Stimulated activated naive CD8-positive, alpha-beta T cell treated with anti-CD3 and anti-CD28 coated beads, Interleukin-15, Interleukin-2, amounts not matched to agents 100 ng/mL and 50 ng/mL, for 24 hours (primary cell): Measurements from ENCODE around the gene TEAD3.

Experiments used
- H3K27ac Mint-ChIP-seq: one replicate; pipeline ENCODE4 v1.8.0; 2021; ENCODE audit warnings: mild to moderate bottlenecking, mixed read lengths
- H3K27me3 Mint-ChIP-seq: one replicate; pipeline ENCODE4 v1.8.0; 2021; ENCODE audit warnings: mixed read lengths
- H3K36me3 Mint-ChIP-seq: one replicate; pipeline ENCODE4 v1.8.0; 2021; ENCODE audit warnings: low read depth, mixed read lengths
- H3K4me1 Mint-ChIP-seq: one replicate; pipeline ENCODE4 v1.8.0; 2021; ENCODE audit warnings: low read depth, mixed read lengths
- H3K4me3 Mint-ChIP-seq: one replicate; pipeline ENCODE4 v1.8.0; 2021; ENCODE audit warnings: mild to moderate bottlenecking, mixed read lengths
- H3K9me3 Mint-ChIP-seq: one replicate; pipeline ENCODE4 v1.8.0; 2021; ENCODE audit warnings: mixed read lengths

Gene TEAD3

GRCh38 chr6:35503534-35503933 is 6.7 kb upstream of the TEAD3 start:
- Mint-ChIP-seq H3K4me1 (peaks cover 4% of the 10 kb centered on the region), H3K27me3 (peaks cover 21% of the 10 kb centered on the region), H3K9me3 (no peaks in the 10 kb centered on the region), H3K36me3 (no peaks in the 10 kb centered on the region), H3K27ac (no peak overlapping the region), H3K4me3 (no peak overlapping the region)

GRCh38 chr6:35501784-35502183 is 4.9 kb upstream of the TEAD3 start:
- Mint-ChIP-seq H3K4me3 (no peak overlapping the region), H3K36me3 (no peaks in the 10 kb centered on the region), H3K27me3 (peaks cover 23% of the 10 kb centered on the region), H3K4me1 (peaks cover 11% of the 10 kb centered on the region), H3K9me3 (no peaks in the 10 kb centered on the region), H3K27ac (no peak overlapping the region)

GRCh38 chr6:35500782-35501181 is 3.9 kb upstream of the TEAD3 start:
- Mint-ChIP-seq H3K9me3 (no peaks in the 10 kb centered on the region), H3K36me3 (no peaks in the 10 kb centered on the region), H3K4me3 (no peak overlapping the region), H3K27me3 (peaks cover 23% of the 10 kb centered on the region), H3K27ac (no peak overlapping the region), H3K4me1 (peaks cover 11% of the 10 kb centered on the region)

- H3K27ac Mint-ChIP-seq = no peak overlapping the region
- no peak overlapping the region for H3K4me3 Mint-ChIP-seq
- no peaks in the 10 kb centered on the region for H3K9me3 Mint-ChIP-seq
- H3K27me3 Mint-ChIP-seq = peaks cover 23% of the 10 kb centered on the region
- no peaks in the 10 kb centered on the region for H3K36me3 Mint-ChIP-seq
- peaks cover 11% of the 10 kb centered on the region for H3K4me1 Mint-ChIP-seq
Measured at GRCh38 chr6:35499372-35499771, 2.5 kb upstream of the TEAD3 start.

- Mint-ChIP-seq H3K9me3 (no peaks in the 10 kb centered on the region), H3K27ac (peak overlapping the region; percentile 5), H3K4me1 (peaks cover 15% of the 10 kb centered on the region), H3K36me3 (no peaks in the 10 kb centered on the region), H3K27me3 (peaks cover 23% of the 10 kb centered on the region), H3K4me3 (peak overlapping the region; percentile 74)
Measured at GRCh38 chr6:35498422-35499067, 1.7 kb upstream of the TEAD3 start.

- Mint-ChIP-seq H3K27me3 (peaks cover 18% of the 10 kb centered on the region), H3K4me1 (peaks cover 15% of the 10 kb centered on the region), H3K36me3 (no peaks in the 10 kb centered on the region), H3K4me3 (peak overlapping the region; percentile 74), H3K27ac (no peak overlapping the region), H3K9me3 (no peaks in the 10 kb centered on the region)
Measured at GRCh38 chr6:35497571-35498421, 917 bp upstream of the TEAD3 start.

- peaks cover 15% of the 10 kb centered on the region for H3K4me1 Mint-ChIP-seq
- H3K36me3 Mint-ChIP-seq = no peaks in the 10 kb centered on the region
- H3K4me3 Mint-ChIP-seq = peak overlapping the region; percentile 55
- no peak overlapping the region for H3K27ac Mint-ChIP-seq
- peaks cover 15% of the 10 kb centered on the region for H3K27me3 Mint-ChIP-seq
- H3K9me3 Mint-ChIP-seq = no peaks in the 10 kb centered on the region
Measured at GRCh38 chr6:35496036-35496840, 641 bp downstream of the TEAD3 start.

- Mint-ChIP-seq H3K4me1 (peaks cover 15% of the 10 kb centered on the region), H3K9me3 (no peaks in the 10 kb centered on the region), H3K36me3 (no peaks in the 10 kb centered on the region), H3K27me3 (peaks cover 11% of the 10 kb centered on the region), H3K4me3 (peak overlapping the region; percentile 55), H3K27ac (no peak overlapping the region)
Measured at GRCh38 chr6:35495258-35496035, 1.4 kb downstream of the TEAD3 start.

- Mint-ChIP-seq H3K27ac (no peak overlapping the region), H3K27me3 (peaks cover 6% of the 10 kb centered on the region), H3K4me1 (peaks cover 15% of the 10 kb centered on the region), H3K9me3 (no peaks in the 10 kb centered on the region), H3K36me3 (no peaks in the 10 kb centered on the region), H3K4me3 (no peak overlapping the region)
Measured at GRCh38 chr6:35494161-35494563, 2.7 kb downstream of the TEAD3 start.

- H3K27me3 Mint-ChIP-seq = peaks cover 1% of the 10 kb centered on the region
Measured at GRCh38 chr6:35493307-35493983, 3.4 kb downstream of the TEAD3 start.

GRCh38 chr6:35492974-35493284 is 4.0 kb downstream of the TEAD3 start:
- no peaks in the 10 kb centered on the region for H3K27me3 Mint-ChIP-seq
- peaks cover 9% of the 10 kb centered on the region for H3K4me1 Mint-ChIP-seq
- no peaks in the 10 kb centered on the region for H3K36me3 Mint-ChIP-seq
- no peak overlapping the region for H3K4me3 Mint-ChIP-seq
- no peak overlapping the region for H3K27ac Mint-ChIP-seq
- no peaks in the 10 kb centered on the region for H3K9me3 Mint-ChIP-seq

More at GRCh38 chr6:35493307-35493983, 3.4 kb downstream of the TEAD3 start:
- Mint-ChIP-seq H3K9me3 (no peaks in the 10 kb centered on the region), H3K36me3 (no peaks in the 10 kb centered on the region), H3K4me3 (no peak overlapping the region), H3K4me1 (peaks cover 10% of the 10 kb centered on the region), H3K27ac (no peak overlapping the region)

- Mint-ChIP-seq H3K36me3 (no peaks in the 10 kb centered on the region), H3K27ac (no peak overlapping the region), H3K4me1 (peaks cover 10% of the 10 kb centered on the region), H3K4me3 (no peak overlapping the region), H3K27me3 (no peaks in the 10 kb centered on the region), H3K9me3 (no peaks in the 10 kb centered on the region)
Measured at GRCh38 chr6:35492258-35492973, 4.5 kb downstream of the TEAD3 start.

GRCh38 chr6:35491558-35492257 is 5.2 kb downstream of the TEAD3 start:
- Mint-ChIP-seq H3K27me3 (no peaks in the 10 kb centered on the region), H3K4me1 (peaks cover 10% of the 10 kb centered on the region), H3K27ac (no peak overlapping the region), H3K4me3 (no peak overlapping the region), H3K36me3 (no peaks in the 10 kb centered on the region), H3K9me3 (no peaks in the 10 kb centered on the region)
